Parathyroid adenoma (tissue), 2 donors: ENCODE measurements around the gene GRID2IP.

Source experiments
- H2AFZ ChIP-seq: fragments of 300-600 bp; sonication (generic); one replicate; pipeline ENCODE4 v1.7.0; 2017; ENCODE audit warnings: antibody characterized with exemption, mild to moderate bottlenecking
- H3K27ac ChIP-seq: fragments of 300-600 bp; sonication (generic); one replicate; pipeline ENCODE4 v1.7.0; 2017
- H3K27me3 ChIP-seq: fragments of 300-600 bp; sonication (generic); one replicate; pipeline ENCODE4 v1.7.0; 2017; ENCODE audit warnings: low read length; ENCODE audit not compliant: control insufficient read depth, insufficient read depth
- H3K36me3 ChIP-seq: fragments of 300-600 bp; sonication (generic); one replicate; pipeline ENCODE4 v1.7.0; 2017; ENCODE audit warnings: low read length; ENCODE audit not compliant: control insufficient read depth, insufficient read depth
- H3K4me1 ChIP-seq: fragments of 300-600 bp; sonication (generic); one replicate; pipeline ENCODE4 v1.7.0; 2017; ENCODE audit warnings: control low read depth
- H3K4me2 ChIP-seq: fragments of 300-600 bp; sonication (generic); one replicate; pipeline ENCODE4 v1.7.0; 2017; ENCODE audit warnings: low read length
- H3K4me3 ChIP-seq: fragments of 300-600 bp; sonication (generic); one replicate; pipeline ENCODE4 v1.7.0; 2017; ENCODE audit warnings: low read depth, low read length
- H3K79me2 ChIP-seq: fragments of 300-600 bp; sonication (generic); one replicate; pipeline ENCODE4 v1.7.0; 2017; ENCODE audit warnings: control low read depth
- H3K9ac ChIP-seq: fragments of 300-600 bp; sonication (generic); one replicate; pipeline ENCODE4 v1.7.0; 2017; ENCODE audit warnings: mild to moderate bottlenecking
- H3K9me3 ChIP-seq: fragments of 300-600 bp; sonication (generic); one replicate; pipeline ENCODE4 v1.7.0; 2017; ENCODE audit warnings: low read length; ENCODE audit not compliant: control insufficient read depth
- TF ChIP-seq, protein P1 (sequence below): fragments of 300-600 bp; sonication (generic); IDR thresholded peaks from one replicate; pipeline ENCODE4 v1.7.0; 2017; ENCODE audit warnings: antibody characterized with exemption, mild to moderate bottlenecking
- donor health status: primary hyperparathyroidism.

The GRID2IP gene

DNA sequence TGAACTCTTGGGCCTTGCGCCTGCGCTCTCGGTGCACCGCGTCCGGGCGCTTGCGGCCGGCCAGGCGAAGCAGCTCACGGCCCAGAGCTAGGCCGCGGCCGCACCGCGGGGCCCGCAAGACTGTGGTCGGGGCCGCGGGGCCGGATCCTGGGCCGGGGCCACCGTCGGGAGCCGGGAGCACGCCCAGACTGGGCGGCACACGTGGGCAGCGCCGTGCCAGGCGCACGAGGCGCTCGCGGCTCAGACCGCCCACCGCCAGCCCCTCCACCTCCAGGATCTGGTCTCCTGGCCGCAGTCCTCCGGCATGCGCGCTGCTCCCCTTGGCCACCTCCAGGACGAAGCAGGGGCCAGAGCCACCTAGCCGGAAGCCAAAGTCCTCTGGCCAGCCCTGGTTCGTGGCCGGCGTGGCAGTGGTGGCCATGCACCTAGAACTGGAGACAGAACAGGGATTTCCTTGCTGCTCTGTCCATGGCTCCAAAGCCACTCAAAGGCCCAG lies at the start of gene GRID2IP:
TSS of gene GRID2IP (minus strand) at position 446 of the 496 bp plus-strand sequence. CDS start at position 421, 25 bp downstream.
- Histone ChIP-seq H3K9me3 (no peaks in the 10 kb centered on the region), H3K27me3 (no peaks in the 10 kb centered on the region), H2AFZ (no peak within 1 kb of the TSS), H3K4me1 (no peaks in the 10 kb centered on the region), H3K9ac (no peak within 1 kb of the TSS), H3K27ac (no peak within 1 kb of the TSS), H3K4me2 (no peak within 1 kb of the TSS), H3K79me2 (no peaks in the 10 kb centered on the region), H3K36me3 (no peaks in the 10 kb centered on the region), H3K4me3 (no peak within 1 kb of the TSS)
- TF ChIP-seq, protein P1, sequence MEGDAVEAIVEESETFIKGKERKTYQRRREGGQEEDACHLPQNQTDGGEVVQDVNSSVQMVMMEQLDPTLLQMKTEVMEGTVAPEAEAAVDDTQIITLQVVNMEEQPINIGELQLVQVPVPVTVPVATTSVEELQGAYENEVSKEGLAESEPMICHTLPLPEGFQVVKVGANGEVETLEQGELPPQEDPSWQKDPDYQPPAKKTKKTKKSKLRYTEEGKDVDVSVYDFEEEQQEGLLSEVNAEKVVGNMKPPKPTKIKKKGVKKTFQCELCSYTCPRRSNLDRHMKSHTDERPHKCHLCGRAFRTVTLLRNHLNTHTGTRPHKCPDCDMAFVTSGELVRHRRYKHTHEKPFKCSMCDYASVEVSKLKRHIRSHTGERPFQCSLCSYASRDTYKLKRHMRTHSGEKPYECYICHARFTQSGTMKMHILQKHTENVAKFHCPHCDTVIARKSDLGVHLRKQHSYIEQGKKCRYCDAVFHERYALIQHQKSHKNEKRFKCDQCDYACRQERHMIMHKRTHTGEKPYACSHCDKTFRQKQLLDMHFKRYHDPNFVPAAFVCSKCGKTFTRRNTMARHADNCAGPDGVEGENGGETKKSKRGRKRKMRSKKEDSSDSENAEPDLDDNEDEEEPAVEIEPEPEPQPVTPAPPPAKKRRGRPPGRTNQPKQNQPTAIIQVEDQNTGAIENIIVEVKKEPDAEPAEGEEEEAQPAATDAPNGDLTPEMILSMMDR, result no peak

DNA sequence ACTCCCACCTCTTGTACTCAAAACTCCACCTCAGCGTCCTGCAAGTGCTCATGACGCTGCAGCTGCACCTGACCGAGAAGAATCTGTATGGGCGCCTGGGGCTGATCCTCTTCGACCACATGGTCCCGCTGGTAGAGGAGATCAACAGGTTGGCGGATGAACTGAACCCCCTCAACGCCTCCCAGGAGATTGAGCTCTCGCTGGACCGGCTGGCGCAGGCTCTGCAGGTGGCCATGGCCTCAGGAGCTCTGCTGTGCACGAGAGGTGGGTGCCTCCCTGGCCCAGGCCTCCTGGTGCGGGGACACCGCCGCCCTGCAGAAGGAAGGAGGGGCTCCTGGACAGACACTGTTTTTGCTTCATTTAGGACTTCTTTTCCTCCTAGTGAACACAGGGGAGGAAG lies 48.8 kb upstream of the GRID2IP start:
- Histone ChIP-seq H2AFZ (no peak overlapping the region), H3K79me2 (peaks cover 17% of the 10 kb centered on the region), H3K4me3 (no peak overlapping the region), H3K4me2 (no peak overlapping the region), H3K36me3 (no peaks in the 10 kb centered on the region), H3K9me3 (no peaks in the 10 kb centered on the region), H3K4me1 (no peaks in the 10 kb centered on the region), H3K27ac (no peak overlapping the region), H3K27me3 (no peaks in the 10 kb centered on the region), H3K9ac (no peak overlapping the region)
- TF ChIP-seq, protein P1, result no peak

DNA sequence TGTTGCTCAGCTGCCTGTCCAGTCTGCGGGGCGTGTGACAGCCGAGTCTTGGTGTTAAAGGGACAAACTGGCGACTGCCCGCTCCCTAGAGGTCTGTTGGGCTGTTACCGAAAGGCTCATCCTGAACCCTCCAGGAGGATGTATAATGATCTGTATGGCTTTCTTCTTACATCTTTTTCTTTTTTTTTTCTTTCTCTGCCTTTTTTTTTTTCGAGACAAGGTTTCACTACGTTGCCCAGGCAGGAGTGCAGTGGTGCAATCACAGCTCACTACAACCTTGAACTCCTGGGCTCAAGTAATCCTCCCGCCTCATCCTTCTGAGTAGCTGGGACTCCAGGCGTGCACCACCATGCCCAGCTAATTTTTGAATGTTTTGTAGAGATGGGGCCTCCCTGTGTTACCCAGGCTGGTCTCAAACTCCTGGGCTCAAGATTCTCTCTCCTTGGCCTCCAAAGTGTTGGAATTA lies 39.4 kb upstream of the GRID2IP start:
- H3K4me3 ChIP-seq, result peak overlapping the region; percentile 89
- H3K27me3 ChIP-seq, result no peaks in the 10 kb centered on the region
- no peaks in the 10 kb centered on the region for H3K36me3 ChIP-seq
- no peak overlapping the region for H3K9ac ChIP-seq
- H2AFZ ChIP-seq, result peak overlapping the region; percentile 92
- peaks cover 8% of the 10 kb centered on the region for H3K79me2 ChIP-seq
- H3K9me3 ChIP-seq, result no peaks in the 10 kb centered on the region
- TF ChIP-seq, protein P1, result no peak
- H3K4me1 ChIP-seq, result peaks cover 3% of the 10 kb centered on the region
- H3K4me2 ChIP-seq, result peak overlapping the region; percentile 100
- H3K27ac ChIP-seq, result peak overlapping the region; percentile 45

DNA sequence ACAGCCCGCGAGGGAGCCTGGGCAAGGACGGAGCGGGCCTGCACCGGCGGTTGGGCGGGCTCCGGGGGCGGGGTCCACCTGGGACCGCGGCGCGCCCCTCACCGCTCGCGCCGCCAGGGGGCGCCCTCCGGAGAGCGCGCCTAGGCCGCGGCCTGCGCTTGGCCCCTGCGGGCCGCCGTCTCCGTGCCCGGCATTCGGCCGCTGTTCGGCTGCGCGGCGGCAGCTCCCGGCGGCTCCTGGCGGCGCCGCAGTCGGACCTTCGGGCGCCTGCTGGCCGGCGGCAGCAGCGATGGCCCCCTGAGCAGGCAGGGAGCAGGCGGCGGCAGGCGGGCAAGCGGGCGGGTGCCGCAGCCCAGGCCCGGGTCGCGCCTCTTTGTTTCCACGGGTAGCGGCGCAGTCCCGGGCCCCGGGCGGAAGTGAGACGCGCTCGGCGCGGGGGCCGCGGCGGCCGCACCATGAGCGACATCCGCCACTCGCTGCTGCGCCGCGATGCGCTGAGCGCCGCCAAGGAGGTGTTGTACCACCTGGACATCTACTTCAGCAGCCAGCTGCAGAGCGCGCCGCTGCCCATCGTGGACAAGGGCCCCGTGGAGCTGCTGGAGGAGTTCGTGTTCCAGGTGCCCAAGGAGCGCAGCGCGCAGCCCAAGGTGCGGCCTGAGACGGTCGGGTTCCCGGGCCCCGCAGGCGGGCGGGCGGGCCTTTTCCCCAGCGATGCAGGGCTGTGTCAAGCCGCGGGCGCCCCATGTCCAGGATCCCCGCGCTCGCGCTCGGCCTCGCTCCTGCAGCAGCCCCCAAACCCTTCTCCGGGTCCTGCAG lies 38.8 kb upstream of the GRID2IP start, which contains the start of gene INTS15:
TSS of gene INTS15 (plus strand) at position 193 of the 816 bp plus-strand sequence. CDS start at position 456, 263 bp downstream.
- H3K36me3 ChIP-seq, result no peaks in the 10 kb centered on the region

More for the DNA sequence above, 38.8 kb upstream of the GRID2IP start, which contains the start of gene INTS15:
- Histone ChIP-seq H2AFZ (peak within 1 kb of the TSS; percentile 92), H3K9me3 (no peaks in the 10 kb centered on the region), H3K4me1 (peaks cover 3% of the 10 kb centered on the region), H3K4me2 (peak within 1 kb of the TSS; percentile 100), H3K27ac (peak within 1 kb of the TSS; percentile 45), H3K79me2 (peaks cover 3% of the 10 kb centered on the region), H3K9ac (no peak within 1 kb of the TSS), H3K27me3 (no peaks in the 10 kb centered on the region), H3K4me3 (peak within 1 kb of the TSS; percentile 89)
- TF ChIP-seq, protein P1, result peak; percentile 51
